ENCODE data around the gene ZNF608. TPM values are rescaled to one million over a fixed set of nuclear protein-coding genes. Genes with fewer than 3 reads are reported as not detected.

The ZNF608 gene
- total RNA-seq, 2 donors from 2014 or later = 13.5 to 30.4 TPM

DNA sequence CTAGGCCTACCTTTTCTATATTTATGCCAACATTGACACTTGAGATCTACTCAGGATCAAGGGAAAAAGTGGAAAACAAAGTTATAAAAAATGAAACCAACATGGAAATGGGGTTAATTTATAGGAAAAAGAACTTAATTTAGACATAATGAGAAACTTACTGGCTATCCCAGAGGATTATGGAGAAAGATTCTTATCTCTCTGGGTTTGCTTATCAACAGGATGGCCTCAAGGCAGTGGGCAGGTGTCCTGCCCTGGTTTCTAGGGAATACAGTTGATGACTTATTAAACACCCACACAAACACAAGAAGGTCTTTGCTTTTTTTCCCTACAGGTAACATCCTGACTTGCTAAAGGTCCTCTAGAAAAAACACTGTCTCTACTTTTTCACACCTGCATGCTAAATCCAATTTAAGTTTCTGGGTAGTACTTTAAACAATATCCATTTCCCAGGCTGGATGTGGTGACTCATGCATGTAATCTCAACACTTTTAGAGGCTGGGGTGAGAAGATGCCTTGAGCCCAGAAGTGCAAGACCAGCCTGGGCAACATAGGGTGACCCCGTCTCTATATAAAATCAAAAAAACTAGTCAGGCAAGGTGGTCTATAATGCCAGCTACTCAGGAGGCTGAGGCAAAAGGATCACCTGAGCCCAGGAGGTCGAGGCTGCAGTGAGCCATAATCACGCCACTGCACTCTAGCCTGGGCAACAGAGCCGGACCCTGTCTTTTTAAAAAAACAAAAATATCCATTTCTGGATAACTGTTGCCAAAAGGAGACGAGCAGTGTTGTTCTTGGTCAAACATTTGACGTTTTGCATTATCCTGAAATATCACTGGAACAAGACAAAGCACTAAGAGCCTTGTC, 6.6 kb upstream of the ZNF608 start:
- no peak overlapping the region for H3K27ac ChIP-seq
- H3K36me3 ChIP-seq = no peaks in the 10 kb centered on the region
- TF ChIP-seq, protein P1, sequence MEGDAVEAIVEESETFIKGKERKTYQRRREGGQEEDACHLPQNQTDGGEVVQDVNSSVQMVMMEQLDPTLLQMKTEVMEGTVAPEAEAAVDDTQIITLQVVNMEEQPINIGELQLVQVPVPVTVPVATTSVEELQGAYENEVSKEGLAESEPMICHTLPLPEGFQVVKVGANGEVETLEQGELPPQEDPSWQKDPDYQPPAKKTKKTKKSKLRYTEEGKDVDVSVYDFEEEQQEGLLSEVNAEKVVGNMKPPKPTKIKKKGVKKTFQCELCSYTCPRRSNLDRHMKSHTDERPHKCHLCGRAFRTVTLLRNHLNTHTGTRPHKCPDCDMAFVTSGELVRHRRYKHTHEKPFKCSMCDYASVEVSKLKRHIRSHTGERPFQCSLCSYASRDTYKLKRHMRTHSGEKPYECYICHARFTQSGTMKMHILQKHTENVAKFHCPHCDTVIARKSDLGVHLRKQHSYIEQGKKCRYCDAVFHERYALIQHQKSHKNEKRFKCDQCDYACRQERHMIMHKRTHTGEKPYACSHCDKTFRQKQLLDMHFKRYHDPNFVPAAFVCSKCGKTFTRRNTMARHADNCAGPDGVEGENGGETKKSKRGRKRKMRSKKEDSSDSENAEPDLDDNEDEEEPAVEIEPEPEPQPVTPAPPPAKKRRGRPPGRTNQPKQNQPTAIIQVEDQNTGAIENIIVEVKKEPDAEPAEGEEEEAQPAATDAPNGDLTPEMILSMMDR (IDR thresholded peaks at IDR 0.05) = no peak
- H3K4me3 ChIP-seq = no peak overlapping the region
- H3K4me1 ChIP-seq (ENCODE audit: control insufficient read depth in 1 of 2, low read depth in 2 of 2) = peaks cover 0 to 3% of the 10 kb centered on the region in 2 donors
- H3K9me3 ChIP-seq = no peaks in the 10 kb centered on the region
- no peaks in the 10 kb centered on the region for H3K27me3 ChIP-seq (replicated peaks; ENCODE audit: insufficient read depth)
- no peak for DNase-seq (ENCODE audit: low spot score)
- ATAC-seq (ENCODE audit: insufficient number of reproducible peaks, low FRiP score, low read depth) = no peak

DNA sequence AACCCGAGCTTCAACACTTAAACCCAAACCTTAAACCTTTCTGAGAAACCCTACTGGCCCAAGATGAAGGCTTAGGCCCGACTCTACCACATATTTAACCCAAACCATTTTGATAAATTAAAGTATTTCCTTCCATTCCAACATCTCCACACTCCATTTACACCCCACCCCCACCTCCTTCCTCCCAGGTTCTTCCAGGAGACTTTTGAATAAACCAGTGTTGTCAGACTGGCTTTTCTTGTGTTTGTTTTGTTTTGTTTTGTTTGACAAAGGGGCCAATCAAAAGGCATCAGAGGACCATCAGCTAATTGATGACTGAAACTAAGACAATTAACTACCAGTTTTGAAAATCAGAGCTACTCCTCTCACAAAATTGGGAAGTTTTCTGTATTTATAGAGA, 4.6 kb upstream of the ZNF608 start:
- Histone ChIP-seq H3K27me3 (replicated peaks; ENCODE audit: insufficient read depth) (no peaks in the 10 kb centered on the region), H3K27ac (no peak overlapping the region), H3K4me3 (no peak overlapping the region), H3K36me3 (no peaks in the 10 kb centered on the region), H3K4me1 (ENCODE audit: control insufficient read depth in 1 of 2, low read depth in 2 of 2) (peaks cover 0 to 3% of the 10 kb centered on the region in 2 donors), H3K9me3 (no peaks in the 10 kb centered on the region)
- ATAC-seq (ENCODE audit: insufficient number of reproducible peaks, low FRiP score, low read depth) = no peak
- no peak for DNase-seq (ENCODE audit: low spot score)
- TF ChIP-seq, protein P1 (IDR thresholded peaks at IDR 0.05) = no peak

DNA sequence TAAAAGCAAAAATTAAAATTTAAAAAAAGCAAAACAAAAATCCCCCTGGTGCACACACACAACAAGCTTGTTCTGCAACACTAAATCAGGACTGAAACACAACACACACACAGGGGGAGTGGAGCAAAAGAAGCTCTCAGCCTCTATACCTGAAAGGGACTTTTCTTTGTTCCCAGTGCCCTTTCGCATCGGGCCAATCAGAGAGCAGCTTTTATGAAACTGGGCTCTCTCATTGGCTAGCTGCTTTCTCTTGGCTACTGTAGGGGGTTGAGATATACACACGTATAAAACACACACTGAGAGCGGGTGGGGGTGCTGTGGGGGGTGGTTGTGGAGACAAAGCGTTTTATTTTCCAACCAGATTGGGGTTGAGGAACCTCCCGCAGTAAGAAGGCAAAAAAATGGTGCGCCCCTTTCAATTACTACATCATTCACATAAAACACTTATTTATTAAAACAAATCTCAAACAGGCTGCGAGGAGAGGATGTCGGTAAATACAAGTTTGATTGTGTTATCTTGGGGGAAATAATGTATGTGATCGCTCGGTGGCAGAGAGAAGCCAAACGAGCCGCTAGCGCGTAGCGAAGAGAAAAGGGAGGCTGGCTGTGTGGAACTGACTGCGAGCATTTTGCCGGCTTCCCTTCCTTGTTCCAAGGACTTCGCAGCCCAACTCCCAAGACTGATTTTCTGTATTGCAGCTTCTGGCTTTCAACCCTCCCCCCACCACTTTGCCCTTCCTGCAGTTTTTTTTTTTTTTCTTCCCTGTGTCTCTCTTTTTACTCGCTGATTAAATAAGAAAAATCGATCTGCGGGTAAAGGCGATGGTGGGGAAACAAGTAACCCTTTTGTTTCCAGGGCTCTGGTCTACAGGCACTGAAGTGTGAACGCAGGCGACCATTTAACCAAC, 2.5 kb upstream of the ZNF608 start:
- no peaks in the 10 kb centered on the region for H3K9me3 ChIP-seq
- DNase-seq (ENCODE audit: low spot score) (no peak), ATAC-seq (ENCODE audit: insufficient number of reproducible peaks, low FRiP score, low read depth) (no peak)
- H3K27me3 ChIP-seq (replicated peaks; ENCODE audit: insufficient read depth) = no peaks in the 10 kb centered on the region
- TF ChIP-seq, protein P1 (IDR thresholded peaks at IDR 0.05) = no peak
- H3K27ac ChIP-seq = peak overlapping the region; percentile 64 to 85
- H3K4me1 ChIP-seq (ENCODE audit: control insufficient read depth in 1 of 2, low read depth in 2 of 2) = peaks cover 3 to 4% of the 10 kb centered on the region in 2 donors
- H3K36me3 ChIP-seq = no peaks in the 10 kb centered on the region
- H3K4me3 ChIP-seq = peak overlapping the region; percentile 76

DNA sequence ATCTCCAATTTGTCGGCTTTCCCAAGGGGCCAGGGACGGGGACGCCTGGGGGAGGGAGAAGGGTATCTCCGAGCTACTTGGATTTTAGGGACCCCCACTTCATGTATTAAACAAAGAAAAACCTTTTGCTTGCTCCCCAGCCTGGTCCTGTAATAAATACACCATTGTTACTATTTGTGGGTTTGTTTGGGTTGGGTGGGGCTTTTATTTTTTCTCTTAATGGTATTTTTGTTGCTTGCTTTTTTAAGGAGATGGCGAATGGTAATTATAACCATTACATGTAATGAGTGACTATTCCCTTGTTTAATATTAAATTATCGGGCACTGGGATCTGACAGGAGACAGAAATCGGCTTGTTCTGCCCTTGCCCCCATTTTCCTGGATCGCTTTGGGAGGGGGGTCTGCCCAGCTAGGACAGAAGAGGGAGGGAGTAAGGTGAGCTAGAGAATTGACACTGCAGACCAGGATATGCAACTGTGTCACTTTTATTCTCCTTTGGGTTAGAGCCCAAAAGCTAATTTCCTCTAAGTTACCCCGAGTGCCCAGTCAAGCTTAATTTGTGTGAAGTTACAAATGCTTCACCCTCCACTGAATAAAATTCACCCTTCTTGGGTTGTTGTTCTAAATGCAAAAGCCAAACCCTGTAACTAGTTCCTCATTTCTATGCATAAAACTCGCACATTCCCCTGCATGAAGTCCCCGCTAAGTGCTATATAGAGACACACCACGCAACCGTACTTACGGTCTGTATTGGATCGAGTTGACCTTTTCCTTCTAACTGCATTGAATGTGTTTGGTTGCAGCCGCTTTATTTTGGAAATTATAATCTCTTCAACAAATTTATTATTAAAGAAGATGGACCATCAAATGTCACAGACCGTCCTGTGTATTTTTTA, 1.6 kb upstream of the ZNF608 start:
- peak overlapping the region; percentile 76 for H3K4me3 ChIP-seq
- H3K4me1 ChIP-seq (ENCODE audit: control insufficient read depth in 1 of 2, low read depth in 2 of 2) = peaks cover 3 to 4% of the 10 kb centered on the region in 2 donors
- H3K27ac ChIP-seq = peak overlapping the region; percentile 85
- no peaks in the 10 kb centered on the region for H3K27me3 ChIP-seq (replicated peaks; ENCODE audit: insufficient read depth)
- TF ChIP-seq, protein P1 (IDR thresholded peaks at IDR 0.05) = no peak
- no peaks in the 10 kb centered on the region for H3K36me3 ChIP-seq
- DNase-seq (ENCODE audit: low spot score) = no peak
- no peaks in the 10 kb centered on the region for H3K9me3 ChIP-seq
- no peak for ATAC-seq (ENCODE audit: insufficient number of reproducible peaks, low FRiP score, low read depth)

Measured in thoracic aorta (tissue), 2 donors.